Lung (tissue), 12 donors: ENCODE results near the gene CDKN1B. TPM values are rescaled to one million over a fixed set of nuclear protein-coding genes. Genes with fewer than 3 reads are reported as not detected.
"Not testable (repeated sequence)": the region's sequence is repeated elsewhere in the genome, so short reads cannot be mapped to it uniquely, and the experiment has no call there.

Experiments
- ATAC-seq: fragments of 200-7000 bp; cut with Tn5 transposase; one replicate; pipeline ENCODE4 v1.9.1; 2020; ENCODE audit warnings: moderate number of reproducible peaks; ENCODE audit not compliant: insufficient read depth, low FRiP score
- DNase-seq, 3 donors: peaks; one replicate each; pipeline ENCODE4 v3.0.0-alpha.2; 2013 to 2017
- H3K27ac ChIP-seq, 2 donors: one replicate each; pipeline ENCODE4 v1.5.1; 2013; ENCODE audit warnings: mild to moderate bottlenecking in 2 of 2, moderate library complexity in 2 of 2, control low read depth in 1 of 2, inconsistent platforms in 1 of 2, low read depth in 1 of 2, low read length in 1 of 2
- H3K27me3 ChIP-seq, 3 donors: one replicate each; pipeline ENCODE4 v1.5.1; 2013; ENCODE audit warnings: low read length in 2 of 3; ENCODE audit not compliant: control insufficient read depth in 3 of 3, insufficient read depth in 3 of 3
- H3K36me3 ChIP-seq, 4 donors: one replicate each; pipeline ENCODE4 v1.5.1; 2013; ENCODE audit warnings: low read length in 4 of 4, mild to moderate bottlenecking in 1 of 4, moderate library complexity in 1 of 4; ENCODE audit not compliant: control insufficient read depth in 4 of 4, insufficient read depth in 4 of 4
- H3K4me1 ChIP-seq, 5 donors: one replicate each; pipeline ENCODE4 v1.5.1; 2013; ENCODE audit warnings: low read length in 5 of 5, mild to moderate bottlenecking in 2 of 5, moderate library complexity in 1 of 5; ENCODE audit not compliant: control insufficient read depth in 5 of 5, insufficient read depth in 5 of 5
- H3K4me3 ChIP-seq: one replicate; pipeline ENCODE4 v1.5.1; 2013; ENCODE audit warnings: mild to moderate bottlenecking, control low read depth, moderate library complexity
- H3K9ac ChIP-seq, 2 donors: one replicate each; pipeline ENCODE4 v1.5.1; 2013; ENCODE audit warnings: low read length in 2 of 2, control low read depth in 1 of 2; ENCODE audit not compliant: insufficient read depth in 1 of 2
- H3K9me3 ChIP-seq, 4 donors: one replicate each; pipeline ENCODE4 v1.5.1; 2013; ENCODE audit warnings: low read length in 3 of 4, mild to moderate bottlenecking in 1 of 4, moderate library complexity in 1 of 4; ENCODE audit not compliant: control insufficient read depth in 4 of 4, insufficient read depth in 3 of 4
- CTCF ChIP-seq: IDR thresholded peaks from 2 replicates; pipeline ENCODE4 v1.5.1; 2012; ENCODE audit warnings: mild to moderate bottlenecking; ENCODE audit errors: control extremely low read depth, extremely low read depth
- WGBS, 2 donors: extraction: QIAGEN DNeasy Blood & Tissue Kit; methylation state at CpG; one replicate each; pipeline ENCODE4 v1.1.7; 2013; 5-methylcytosine and 5-hydroxymethylcytosine counted together
- polyA plus RNA-seq, 2 donors: library from polyadenylated mRNA; stranded (reverse); fragments of 200-250 nt; gene quantifications; one replicate each; pipeline ENCODE4 v1.2.1, GENCODE V29; 2013
- total RNA-seq, 2 donors: library from RNA; depleted of rRNA in 1 of 2; stranded (reverse); fragments of >200 nt in 1 of 2; gene quantifications; one replicate each; pipeline ENCODE4 v1.2.1, GENCODE V29; 2014 to 2021
- donor health status: control.
- donor health status: control.
- donor health status: Bipolar disorder and iron deficiency.
- donor health status: healthy.
- donor health status: DM: yes; HTN: yes; CAD: no.

CDKN1B gene
- total and polyA plus RNA-seq, 4 donors = 27.3 to 89.4 (median 39.9) TPM

GRCh38 chr12:12734561-12735071, 17.4 kb downstream of the CDKN1B start:
- no peaks in the 10 kb centered on the region for H3K36me3 ChIP-seq
- WGBS, 2 donors = 54 to 82% methylated on average over 8 of the region's 8 CpGs
- ATAC-seq (no peak), DNase-seq (no peak)
- H3K4me3 ChIP-seq = no peak overlapping the region
- no peaks in the 10 kb centered on the region for H3K9me3 ChIP-seq
- TF ChIP-seq CTCF = no peak
- H3K9ac ChIP-seq = peak overlapping the region in 1 of 2 donors; percentile 49
- peak overlapping the region in 1 of 2 donors; percentile 49 for H3K27ac ChIP-seq
- H3K4me1 ChIP-seq = peaks cover 2 to 12% (median 4%) of the 10 kb centered on the region in 5 donors
- no peaks in the 10 kb centered on the region for H3K27me3 ChIP-seq

- H3K27ac ChIP-seq = peak overlapping the region in 1 of 2 donors; percentile 49
These were observed 18.1 kb downstream of the CDKN1B start for GRCh38 chr12:12735301-12735700.

GRCh38 chr12:12736759-12737676, 19.9 kb downstream of the CDKN1B start:
- WGBS, 2 donors = 43 to 47% methylated on average over 9 of the region's 9 CpGs
- Histone ChIP-seq H3K27ac (peak overlapping the region in 1 of 2 donors; percentile 70), H3K9me3 (no peaks in the 10 kb centered on the region), H3K4me1 (peaks cover 2 to 15% (median 7%) of the 10 kb centered on the region in 5 donors), H3K27me3 (no peaks in the 10 kb centered on the region), H3K9ac (peak overlapping the region in 1 of 2 donors; percentile 53), H3K4me3 (no peak overlapping the region), H3K36me3 (no peaks in the 10 kb centered on the region)
- peak in 2 of 3 donors; percentile 78 to 81 for DNase-seq
- peak; percentile 47 for ATAC-seq
- TF ChIP-seq CTCF = peak; percentile 37

More at GRCh38 chr12:12735301-12735700, 18.1 kb downstream of the CDKN1B start:
- Histone ChIP-seq H3K9me3 (no peaks in the 10 kb centered on the region), H3K36me3 (no peaks in the 10 kb centered on the region), H3K9ac (no peak overlapping the region), H3K4me1 (peaks cover 2 to 12% (median 4%) of the 10 kb centered on the region in 5 donors), H3K27me3 (no peaks in the 10 kb centered on the region), H3K4me3 (no peak overlapping the region)
- 96% methylated on average over 1 of the region's 1 CpG for WGBS, 2 donors
- DNase-seq (no peak), ATAC-seq (no peak)
- TF ChIP-seq CTCF = no peak

GRCh38 chr12:12738152-12738551, 21.0 kb downstream of the CDKN1B start:
- not testable (repeated sequence) for H3K36me3 ChIP-seq, H3K9me3 ChIP-seq, H3K9ac ChIP-seq, DNase-seq, ATAC-seq, H3K4me3 ChIP-seq, H3K27me3 ChIP-seq, H3K27ac ChIP-seq
- peaks cover 2 to 15% (median 7%) of the 10 kb centered on the region in 5 donors for H3K4me1 ChIP-seq
- WGBS, 2 donors = 90 to 96% methylated on average over 2 of the region's 2 CpGs
